ENCODE data around the gene FAM13A.

- TF ChIP-seq EZH2 (conservative IDR thresholded peaks at IDR 0.05; ENCODE audit: low read depth, low read length): no peak
- no peak for TF ChIP-seq ZNF784 (CRISPR knock-in tag; IDR thresholded peaks at IDR 0.05; ENCODE audit: borderline replicate concordance)
- no peak for TF ChIP-seq ZHX1 (CRISPR knock-in tag; IDR thresholded peaks at IDR 0.05; ENCODE audit: low read depth)
- TF ChIP-seq ZBTB46 (CRISPR knock-in tag; IDR thresholded peaks at IDR 0.05; ENCODE audit: borderline replicate concordance): no peak
- TF ChIP-seq NFKBIZ (CRISPR knock-in tag; IDR thresholded peaks at IDR 0.05): no peak
- no peak for TF ChIP-seq POLR2A (IDR thresholded peaks at IDR 0.05; ENCODE audit: insufficient read depth in 1 of 2, low read depth in 2 of 2, low read length in 2 of 2)
- TF ChIP-seq CTCF (CRISPR knock-in tag; IDR thresholded peaks at IDR 0.05): no peak
- TF ChIP-seq TCF7L2 (IDR thresholded peaks at IDR 0.05; ENCODE audit: low read depth, low read length): no peak
- TF ChIP-seq PBX2 (CRISPR knock-in tag; IDR thresholded peaks at IDR 0.05): no peak
- no peak for TF ChIP-seq CEBPZ (IDR thresholded peaks at IDR 0.05; ENCODE audit: low read length)
- TF ChIP-seq ELF4 (CRISPR knock-in tag; IDR thresholded peaks at IDR 0.05; ENCODE audit: borderline replicate concordance): no peak
Observed at GRCh38 chr4:88792268-88792781, 264.7 kb downstream of the FAM13A start.
